ENCODE results near the gene DUS1L. TPM values are rescaled to one million over a fixed set of nuclear protein-coding genes. Genes with fewer than 3 reads are reported as not detected.

Gene DUS1L
- total RNA-seq, 4 donors from 2014 or later: 98.6 to 306 (median 132) TPM

DNA sequence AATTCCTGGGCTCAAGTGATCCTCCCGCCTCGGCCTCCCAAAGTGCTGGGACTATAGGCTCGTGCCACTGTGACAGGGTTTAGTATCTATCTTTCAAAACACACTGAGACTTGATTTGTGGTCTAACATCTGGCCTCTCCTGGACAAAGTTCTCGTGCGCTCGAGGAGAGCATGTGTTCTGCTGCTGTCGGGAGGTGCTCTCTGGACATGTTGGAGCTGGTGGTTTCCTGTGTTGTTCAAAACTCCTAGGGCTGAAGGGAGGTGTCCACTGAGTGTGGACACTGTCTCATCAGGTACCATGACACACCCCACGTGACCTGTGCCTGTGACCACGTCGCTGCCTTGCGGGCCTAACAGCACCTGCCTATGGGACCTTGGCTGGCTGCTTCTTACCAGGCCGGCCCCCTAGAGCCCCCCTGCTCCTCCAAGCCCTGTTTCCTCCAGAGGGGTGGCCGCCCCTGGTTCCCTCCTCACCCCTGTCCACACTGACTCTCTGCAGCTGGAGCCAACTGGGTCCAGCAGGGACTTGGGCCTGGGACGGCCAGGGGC, 19.6 kb downstream of the DUS1L start:
- Histone ChIP-seq H3K9me3 (no peaks in the 10 kb centered on the region), H3K4me3 (no peak overlapping the region), H3K4me1 (peaks cover 5 to 13% (median 12%) of the 10 kb centered on the region in 4 donors), H3K36me3 (no peaks in the 10 kb centered on the region), H3K27ac (no peak overlapping the region), H3K27me3 (no peaks in the 10 kb centered on the region)
- in situ Hi-C loops (cut with MboI; ENCODE audit: low pct_ligation_motif_present in 1 of 4, low pct_unique_long_range_greater_than_20kb in 1 of 4, low sequenced_read_pairs in 3 of 4) (loop anchor here in 2 of 4 donors (25.0 kb wide), 1 partner anchor 116 kb away; no protein-coding TSS in a partner anchor), intact Hi-C loops (cut with DNase I; ENCODE audit: low total_unique reads) (no loop called here)
- TF ChIP-seq EP300 (IDR thresholded peaks at IDR 0.05; ENCODE audit: low read depth) (no peak), POLR2AphosphoS5 (IDR thresholded peaks at IDR 0.05) (no peak), POLR2A (IDR thresholded peaks at IDR 0.05) (no peak)
- TF ChIP-seq, protein P1, sequence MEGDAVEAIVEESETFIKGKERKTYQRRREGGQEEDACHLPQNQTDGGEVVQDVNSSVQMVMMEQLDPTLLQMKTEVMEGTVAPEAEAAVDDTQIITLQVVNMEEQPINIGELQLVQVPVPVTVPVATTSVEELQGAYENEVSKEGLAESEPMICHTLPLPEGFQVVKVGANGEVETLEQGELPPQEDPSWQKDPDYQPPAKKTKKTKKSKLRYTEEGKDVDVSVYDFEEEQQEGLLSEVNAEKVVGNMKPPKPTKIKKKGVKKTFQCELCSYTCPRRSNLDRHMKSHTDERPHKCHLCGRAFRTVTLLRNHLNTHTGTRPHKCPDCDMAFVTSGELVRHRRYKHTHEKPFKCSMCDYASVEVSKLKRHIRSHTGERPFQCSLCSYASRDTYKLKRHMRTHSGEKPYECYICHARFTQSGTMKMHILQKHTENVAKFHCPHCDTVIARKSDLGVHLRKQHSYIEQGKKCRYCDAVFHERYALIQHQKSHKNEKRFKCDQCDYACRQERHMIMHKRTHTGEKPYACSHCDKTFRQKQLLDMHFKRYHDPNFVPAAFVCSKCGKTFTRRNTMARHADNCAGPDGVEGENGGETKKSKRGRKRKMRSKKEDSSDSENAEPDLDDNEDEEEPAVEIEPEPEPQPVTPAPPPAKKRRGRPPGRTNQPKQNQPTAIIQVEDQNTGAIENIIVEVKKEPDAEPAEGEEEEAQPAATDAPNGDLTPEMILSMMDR (IDR thresholded peaks at IDR 0.05): no peak
- 76% methylated on average over 14 of the region's 14 CpGs; no CpG with 5 or more reads in 1 of the 2 donors for WGBS, 2 donors (ENCODE audit: low coverage in 1 of 2)
- DNase-seq: no peak

DNA sequence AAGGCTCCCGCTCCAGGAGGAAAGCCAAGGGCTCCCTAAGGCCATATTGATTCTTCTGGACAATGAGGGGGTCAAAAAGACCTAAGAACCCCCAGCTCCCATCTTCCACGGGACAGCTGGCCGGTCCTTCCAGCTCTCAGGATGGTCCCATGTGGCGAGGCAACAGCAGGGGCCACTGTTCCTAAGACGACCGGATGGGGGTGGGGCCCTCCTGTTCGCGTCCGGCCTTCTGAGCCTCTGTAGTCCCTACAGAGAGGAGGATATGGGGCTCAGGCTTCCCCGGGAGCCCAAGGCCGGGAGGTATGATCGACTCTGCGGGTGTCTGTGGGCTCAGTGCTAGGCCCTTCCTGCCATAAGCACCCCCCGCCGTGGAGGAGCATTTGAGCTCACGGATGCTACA, 22.1 kb downstream of the DUS1L start:
- intact Hi-C loops (cut with DNase I; ENCODE audit: low total_unique reads) (no loop called here), in situ Hi-C loops (cut with MboI; ENCODE audit: low pct_ligation_motif_present in 1 of 4, low pct_unique_long_range_greater_than_20kb in 1 of 4, low sequenced_read_pairs in 3 of 4) (loop anchor here in 2 of 4 donors (25.0 kb wide), 1 partner anchor 119 kb away; no protein-coding TSS in a partner anchor)
- DNase-seq: no peak
- Histone ChIP-seq H3K4me1 (no peaks in the 10 kb centered on the region), H3K4me3 (no peak overlapping the region), H3K27ac (no peak overlapping the region), H3K36me3 (no peaks in the 10 kb centered on the region), H3K27me3 (no peaks in the 10 kb centered on the region), H3K9me3 (no peaks in the 10 kb centered on the region)
- TF ChIP-seq, protein P1 (IDR thresholded peaks at IDR 0.05): no peak
- TF ChIP-seq POLR2A (IDR thresholded peaks at IDR 0.05) (no peak), POLR2AphosphoS5 (IDR thresholded peaks at IDR 0.05) (no peak)
- 76% methylated on average over 16 of the region's 16 CpGs; no CpG with 5 or more reads in 1 of the 2 donors for WGBS, 2 donors (ENCODE audit: low coverage in 1 of 2)

DNA sequence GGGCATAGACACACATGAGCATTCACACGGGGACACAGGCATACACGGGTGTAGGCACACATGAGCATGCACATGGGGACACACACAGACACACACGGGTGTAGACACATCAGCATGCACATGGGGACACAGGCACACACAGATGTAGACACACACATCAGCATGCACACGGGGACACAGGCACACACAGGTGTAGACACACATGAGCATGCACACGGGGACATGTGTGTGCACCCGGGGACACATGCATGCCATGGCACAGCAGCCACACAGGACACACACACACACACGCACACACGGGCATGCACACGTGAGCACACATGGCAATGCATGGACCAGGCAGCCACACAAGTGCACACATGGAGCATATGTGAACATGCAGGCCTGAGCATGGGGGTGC, 23.0 kb downstream of the DUS1L start:
- TF ChIP-seq, protein P1 (IDR thresholded peaks at IDR 0.05): no peak
- no peak for TF ChIP-seq POLR2AphosphoS5 (IDR thresholded peaks at IDR 0.05)
- no peak for TF ChIP-seq POLR2A (IDR thresholded peaks at IDR 0.05)
- no peak for TF ChIP-seq EP300 (IDR thresholded peaks at IDR 0.05; ENCODE audit: low read depth)
- intact Hi-C loops (cut with DNase I; ENCODE audit: low total_unique reads): no loop called here
- no peaks in the 10 kb centered on the region for H3K36me3 ChIP-seq
- in situ Hi-C loops (cut with MboI; ENCODE audit: low pct_ligation_motif_present in 1 of 4, low pct_unique_long_range_greater_than_20kb in 1 of 4, low sequenced_read_pairs in 3 of 4): loop anchor here in 2 of 4 donors (25.0 kb wide), 1 partner anchor 120 kb away; no protein-coding TSS in a partner anchor
- no peak overlapping the region for H3K4me3 ChIP-seq
- peaks cover 0 to 4% (median 4%) of the 10 kb centered on the region in 4 donors for H3K4me1 ChIP-seq
- 83% methylated on average over 9 of the region's 9 CpGs; no CpG with 5 or more reads in 1 of the 2 donors for WGBS, 2 donors (ENCODE audit: low coverage in 1 of 2)
- no peak for DNase-seq
- no peak overlapping the region for H3K27ac ChIP-seq
- H3K9me3 ChIP-seq: no peaks in the 10 kb centered on the region
- no peaks in the 10 kb centered on the region for H3K27me3 ChIP-seq

DNA sequence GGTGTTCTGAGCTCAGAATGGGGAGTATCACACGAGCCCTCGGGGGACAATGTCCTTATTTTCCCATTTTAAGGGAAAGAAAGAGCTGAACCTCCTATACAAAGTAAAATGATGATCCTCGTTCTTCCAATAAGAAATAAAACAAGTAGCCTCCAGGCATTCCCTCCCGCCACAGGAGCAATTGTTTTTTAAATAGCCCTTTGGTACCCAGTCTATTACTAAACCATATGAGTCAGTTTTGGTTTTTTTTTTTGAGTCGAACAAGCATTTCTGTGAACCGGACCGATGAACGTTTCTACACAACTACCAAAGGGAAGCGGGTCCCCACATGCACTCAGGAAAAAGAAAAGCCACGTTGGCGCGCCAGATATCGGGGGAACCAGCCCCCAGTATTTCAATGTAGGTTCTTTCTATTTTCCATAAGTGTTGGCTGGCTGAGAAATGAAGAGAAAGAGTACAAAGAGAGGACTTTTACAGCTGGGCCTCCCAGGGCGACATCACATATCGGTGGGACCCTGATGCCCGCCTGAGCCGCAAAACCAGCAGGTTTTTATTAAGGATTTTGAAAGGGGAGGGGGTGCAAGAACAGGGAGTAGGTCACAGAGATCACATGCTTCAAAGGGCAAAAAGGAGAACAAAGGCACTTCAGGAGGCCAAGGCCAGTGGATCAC, 24.3 kb downstream of the DUS1L start:
- intact Hi-C loops (cut with DNase I; ENCODE audit: low total_unique reads) (no loop called here), in situ Hi-C loops (cut with MboI; ENCODE audit: low pct_ligation_motif_present in 1 of 4, low pct_unique_long_range_greater_than_20kb in 1 of 4, low sequenced_read_pairs in 3 of 4) (loop anchor here in 2 of 4 donors (25.0 kb wide), 1 partner anchor 121 kb away; no protein-coding TSS in a partner anchor)
- no peak for DNase-seq
- H3K9me3 ChIP-seq: no peaks in the 10 kb centered on the region
- no peaks in the 10 kb centered on the region for H3K27me3 ChIP-seq
- peaks cover 6 to 13% (median 11%) of the 10 kb centered on the region in 4 donors for H3K4me1 ChIP-seq
- no peak for TF ChIP-seq POLR2AphosphoS5 (IDR thresholded peaks at IDR 0.05)
- TF ChIP-seq, protein P1 (IDR thresholded peaks at IDR 0.05): no peak
- no peak for TF ChIP-seq EP300 (IDR thresholded peaks at IDR 0.05; ENCODE audit: low read depth)
- no peak for TF ChIP-seq POLR2A (IDR thresholded peaks at IDR 0.05)
- 82 to 85% methylated on average over 15 to 17 of the region's 17 CpGs for WGBS, 2 donors (ENCODE audit: low coverage in 1 of 2)
- no peak overlapping the region for H3K4me3 ChIP-seq
- no peak overlapping the region for H3K27ac ChIP-seq
- no peaks in the 10 kb centered on the region for H3K36me3 ChIP-seq
